Measurements from ENCODE around the gene PTP4A1.

GRCh38 chr6:63572747-63573075 is 431 bp downstream of the PTP4A1 start:
- TF ChIP-seq GATA3 (IDR thresholded peaks at IDR 0.05; ENCODE audit: low read depth, low read length), result no peak
- no peak for TF ChIP-seq GATA2 (IDR thresholded peaks at IDR 0.05; ENCODE audit: low read depth, low read length)

Data from SH-SY5Y (cell line).